GM12864 (cell line): ENCODE results near the gene NR3C1.

Experiments
- DNase-seq: peaks from one replicate; pipeline ENCODE4 v3.0.0-alpha.2; 2011; ENCODE audit warnings: low read depth
- H3K4me3 ChIP-seq: 2 replicates; pipeline ENCODE4 v1.5.1; 2011; ENCODE audit warnings: mild to moderate bottlenecking, low read depth, low read length, control low read depth
- TF ChIP-seq, protein P1 (sequence below): IDR thresholded peaks from 2 replicates; pipeline ENCODE4 v1.5.1; 2011; ENCODE audit warnings: low read depth, mild to moderate bottlenecking, moderate library complexity, low read length, control low read depth, inconsistent platforms; ENCODE audit errors: missing control alignments

Gene NR3C1

DNA sequence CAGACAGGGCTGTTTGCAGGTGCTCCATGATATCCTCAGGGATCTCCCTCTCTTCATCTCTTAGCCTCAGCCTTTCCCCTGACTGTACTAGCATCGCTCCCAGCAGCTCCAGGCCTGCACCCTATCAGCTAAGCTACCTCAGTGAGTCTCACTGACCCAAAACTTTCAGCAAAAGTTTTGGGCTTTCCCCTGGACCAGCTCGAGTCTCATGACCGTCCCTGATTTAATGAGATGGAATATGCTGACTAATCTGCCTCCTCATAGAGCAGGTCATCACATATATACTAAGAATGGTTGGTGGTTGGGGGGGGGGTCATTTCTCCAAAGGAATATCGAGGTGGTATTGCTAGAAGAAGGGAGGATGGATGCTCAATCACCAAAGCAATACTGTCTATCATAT lies 151.5 kb downstream of the NR3C1 start:
- TF ChIP-seq, protein P1, sequence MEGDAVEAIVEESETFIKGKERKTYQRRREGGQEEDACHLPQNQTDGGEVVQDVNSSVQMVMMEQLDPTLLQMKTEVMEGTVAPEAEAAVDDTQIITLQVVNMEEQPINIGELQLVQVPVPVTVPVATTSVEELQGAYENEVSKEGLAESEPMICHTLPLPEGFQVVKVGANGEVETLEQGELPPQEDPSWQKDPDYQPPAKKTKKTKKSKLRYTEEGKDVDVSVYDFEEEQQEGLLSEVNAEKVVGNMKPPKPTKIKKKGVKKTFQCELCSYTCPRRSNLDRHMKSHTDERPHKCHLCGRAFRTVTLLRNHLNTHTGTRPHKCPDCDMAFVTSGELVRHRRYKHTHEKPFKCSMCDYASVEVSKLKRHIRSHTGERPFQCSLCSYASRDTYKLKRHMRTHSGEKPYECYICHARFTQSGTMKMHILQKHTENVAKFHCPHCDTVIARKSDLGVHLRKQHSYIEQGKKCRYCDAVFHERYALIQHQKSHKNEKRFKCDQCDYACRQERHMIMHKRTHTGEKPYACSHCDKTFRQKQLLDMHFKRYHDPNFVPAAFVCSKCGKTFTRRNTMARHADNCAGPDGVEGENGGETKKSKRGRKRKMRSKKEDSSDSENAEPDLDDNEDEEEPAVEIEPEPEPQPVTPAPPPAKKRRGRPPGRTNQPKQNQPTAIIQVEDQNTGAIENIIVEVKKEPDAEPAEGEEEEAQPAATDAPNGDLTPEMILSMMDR, result no peak
- DNase-seq, result no peak
- H3K4me3 ChIP-seq, result no peak overlapping the region

DNA sequence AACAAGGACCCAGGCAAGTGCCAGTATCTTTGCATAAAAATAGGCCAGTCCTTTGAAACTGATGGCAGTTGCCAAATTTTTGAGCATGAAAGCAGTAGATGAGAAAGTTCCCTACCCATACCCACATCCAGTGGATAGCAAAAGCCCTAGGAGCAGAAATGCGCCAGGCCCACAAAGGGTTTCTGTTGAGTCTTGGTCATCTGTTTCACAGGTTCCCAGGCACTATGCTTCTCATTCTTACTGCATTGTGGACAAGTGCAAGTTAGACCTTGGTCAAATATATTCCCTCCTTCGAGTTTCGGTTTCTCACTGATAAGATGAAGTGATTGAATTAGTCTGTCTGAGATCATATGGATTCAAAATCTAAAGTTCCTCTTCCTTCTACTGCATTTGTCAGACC lies 152.3 kb downstream of the NR3C1 start:
- DNase-seq, result no peak
- TF ChIP-seq, protein P1, result no peak
- no peak overlapping the region for H3K4me3 ChIP-seq

DNA sequence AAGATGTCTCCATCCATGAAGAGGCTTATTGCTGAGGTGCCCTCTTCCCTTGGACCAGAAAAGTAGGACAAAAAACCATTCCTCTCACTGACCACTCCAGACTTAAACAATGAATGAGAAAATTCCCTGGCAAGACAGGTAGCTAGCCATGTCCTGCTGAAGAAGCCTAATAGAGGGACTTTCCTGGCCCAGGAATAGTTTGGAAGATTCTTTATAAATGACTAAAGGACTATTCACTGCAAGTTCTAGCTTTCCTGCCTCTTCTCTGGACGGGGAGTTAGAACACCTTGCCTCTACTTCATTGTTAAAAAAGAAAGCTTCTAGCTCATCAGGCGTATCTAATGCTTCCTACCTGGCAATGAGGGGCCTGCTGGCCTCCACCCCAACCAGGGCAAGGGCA lies 153.6 kb downstream of the NR3C1 start:
- TF ChIP-seq, protein P1, result no peak
- no peak overlapping the region for H3K4me3 ChIP-seq
- no peak for DNase-seq

DNA sequence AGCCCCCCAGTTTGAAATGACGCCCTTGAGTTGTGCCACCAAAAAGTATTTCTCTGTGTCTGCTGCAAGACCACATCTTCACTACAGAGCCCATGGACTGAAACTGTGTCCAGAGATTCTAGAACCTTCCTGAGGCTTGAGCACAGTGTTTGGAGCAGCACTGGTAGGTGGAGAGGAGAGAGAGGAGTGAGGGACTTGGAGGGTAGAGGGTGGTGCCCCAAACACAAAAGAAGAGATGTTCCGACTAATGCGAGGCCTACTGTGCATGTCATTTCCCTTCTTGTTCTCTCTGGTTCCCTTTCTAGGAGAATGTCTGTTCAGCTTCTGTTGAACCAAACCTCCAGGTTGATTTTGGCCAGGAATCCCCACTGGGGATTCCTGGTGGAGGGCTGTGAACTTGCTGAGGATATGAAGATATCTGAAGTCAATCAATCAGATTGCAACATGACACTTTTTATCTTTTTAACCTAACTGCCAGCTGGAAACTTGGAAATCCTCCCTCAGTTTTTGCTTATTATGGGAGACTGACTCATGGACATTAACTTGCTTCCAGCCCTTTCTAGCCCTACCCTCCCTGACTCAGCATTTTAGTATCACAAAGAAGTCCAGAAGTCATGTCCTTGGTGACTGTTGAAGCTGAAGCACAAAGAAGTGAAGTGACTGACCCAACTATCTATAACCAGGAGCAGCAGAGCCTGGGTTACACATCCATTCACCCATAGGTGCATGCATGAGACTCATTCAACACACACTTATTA lies 154.5 kb downstream of the NR3C1 start:
- TF ChIP-seq, protein P1, result no peak
- no peak for DNase-seq
- no peak overlapping the region for H3K4me3 ChIP-seq

DNA sequence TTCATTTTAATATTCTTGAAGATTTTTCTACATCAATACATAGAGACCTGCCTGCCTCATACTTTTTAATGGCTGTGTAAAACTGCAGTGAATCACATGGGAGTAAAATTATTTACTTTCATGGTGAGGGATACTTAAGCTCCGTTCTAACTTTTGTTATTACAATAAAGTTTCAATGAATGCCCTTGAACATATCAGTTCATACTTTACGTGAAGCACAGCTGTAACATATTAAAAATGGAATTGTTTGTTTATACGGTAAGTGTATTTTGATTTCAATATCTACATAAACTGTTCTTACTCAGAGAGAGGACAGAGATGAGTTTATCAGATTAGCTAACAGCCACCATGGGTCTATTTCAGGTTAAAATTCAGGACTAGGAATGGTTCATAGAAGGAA lies 155.1 kb downstream of the NR3C1 start:
- TF ChIP-seq, protein P1, result no peak
- H3K4me3 ChIP-seq, result no peak overlapping the region
- DNase-seq, result no peak

DNA sequence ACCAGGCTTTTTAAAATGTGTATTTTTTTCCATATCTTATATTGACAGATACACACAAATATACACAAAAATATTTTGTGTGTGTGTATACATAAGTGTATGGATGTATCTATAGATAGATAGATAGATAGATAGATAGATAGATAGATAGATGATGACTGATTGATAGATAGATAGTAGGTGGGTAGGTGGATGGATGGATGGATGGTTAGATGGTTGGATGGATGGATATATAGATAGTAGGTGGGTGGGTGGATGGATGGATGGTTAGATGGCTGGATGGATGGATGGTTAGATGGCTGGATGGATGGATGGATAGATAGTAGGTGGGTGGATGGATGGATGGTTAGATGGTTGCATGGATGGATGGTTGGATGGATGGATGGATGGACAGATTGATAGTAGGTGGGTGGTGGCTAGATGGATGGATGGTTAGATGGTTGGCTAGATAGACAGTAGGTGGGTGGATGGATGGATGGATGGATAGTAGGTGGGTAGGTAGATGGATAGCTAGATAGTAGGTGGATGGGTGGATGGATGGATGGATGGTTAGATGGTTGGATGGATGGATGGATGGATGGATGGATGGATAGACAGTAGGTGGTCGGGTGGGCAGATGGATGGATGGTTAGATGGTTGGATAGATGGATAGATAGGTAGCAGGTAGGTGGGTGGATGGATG lies 156.2 kb downstream of the NR3C1 start:
- no peak for DNase-seq
- TF ChIP-seq, protein P1, result no peak
- H3K4me3 ChIP-seq, result no peak overlapping the region
